ENCODE measurements around the gene EIF4E1B. TPM values are rescaled to one million over a fixed set of nuclear protein-coding genes. Genes with fewer than 3 reads are reported as not detected.

EIF4E1B gene
- total RNA-seq, 4 donors from 2014 or later = not detected

GRCh38 chr5:176638437-176638836 lies 8.0 kb downstream of the EIF4E1B start:
- Histone ChIP-seq H3K9me3 (no peaks in the 10 kb centered on the region), H3K27ac (no peak overlapping the region), H3K4me1 (no peaks in the 10 kb centered on the region), H3K27me3 (peaks cover 26% of the 10 kb centered on the region), H3K36me3 (no peaks in the 10 kb centered on the region), H3K4me3 (no peak overlapping the region)
- TF ChIP-seq EP300 (IDR thresholded peaks at IDR 0.05) (no peak), POLR2A (IDR thresholded peaks at IDR 0.05) (no peak), POLR2AphosphoS5 (IDR thresholded peaks at IDR 0.05) (no peak)
- TF ChIP-seq, protein P1, sequence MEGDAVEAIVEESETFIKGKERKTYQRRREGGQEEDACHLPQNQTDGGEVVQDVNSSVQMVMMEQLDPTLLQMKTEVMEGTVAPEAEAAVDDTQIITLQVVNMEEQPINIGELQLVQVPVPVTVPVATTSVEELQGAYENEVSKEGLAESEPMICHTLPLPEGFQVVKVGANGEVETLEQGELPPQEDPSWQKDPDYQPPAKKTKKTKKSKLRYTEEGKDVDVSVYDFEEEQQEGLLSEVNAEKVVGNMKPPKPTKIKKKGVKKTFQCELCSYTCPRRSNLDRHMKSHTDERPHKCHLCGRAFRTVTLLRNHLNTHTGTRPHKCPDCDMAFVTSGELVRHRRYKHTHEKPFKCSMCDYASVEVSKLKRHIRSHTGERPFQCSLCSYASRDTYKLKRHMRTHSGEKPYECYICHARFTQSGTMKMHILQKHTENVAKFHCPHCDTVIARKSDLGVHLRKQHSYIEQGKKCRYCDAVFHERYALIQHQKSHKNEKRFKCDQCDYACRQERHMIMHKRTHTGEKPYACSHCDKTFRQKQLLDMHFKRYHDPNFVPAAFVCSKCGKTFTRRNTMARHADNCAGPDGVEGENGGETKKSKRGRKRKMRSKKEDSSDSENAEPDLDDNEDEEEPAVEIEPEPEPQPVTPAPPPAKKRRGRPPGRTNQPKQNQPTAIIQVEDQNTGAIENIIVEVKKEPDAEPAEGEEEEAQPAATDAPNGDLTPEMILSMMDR (IDR thresholded peaks at IDR 0.05) = no peak
- whole genome bisulfite sequencing, 2 donors (ENCODE audit: low coverage in 1 of 2) = 96 to 100% methylated on average over 1 to 3 of the region's 3 CpGs
- no peak for ATAC-seq

GRCh38 chr5:176639208-176639607 lies 8.7 kb downstream of the EIF4E1B start:
- no peaks in the 10 kb centered on the region for H3K36me3 ChIP-seq
- 33% methylated on average over 1 of the region's 4 CpGs; no CpG with 5 or more reads in 1 of the 2 donors for WGBS, 2 donors (ENCODE audit: low coverage in 1 of 2)

DNA sequence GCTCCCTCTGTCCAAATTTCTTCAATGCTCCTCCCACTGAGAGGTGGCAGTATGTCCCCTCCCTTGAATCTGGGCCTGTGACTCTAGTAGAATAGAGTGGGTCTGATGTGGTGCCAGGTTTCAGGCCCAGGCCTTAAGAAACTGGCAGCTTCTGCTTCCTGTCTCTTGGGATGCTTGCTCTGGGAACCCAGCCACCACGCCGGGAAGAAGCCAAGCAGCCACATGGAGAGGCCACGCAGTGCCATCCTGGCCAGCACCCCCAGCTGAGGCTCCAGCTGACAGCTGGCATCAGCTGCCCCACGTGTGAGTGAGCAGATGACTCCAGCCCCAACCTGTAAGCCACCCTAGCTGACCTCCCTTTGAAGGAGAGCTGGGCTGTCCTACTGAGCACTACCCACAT lies 9.5 kb downstream of the EIF4E1B start:
- TF ChIP-seq POLR2AphosphoS5 (IDR thresholded peaks at IDR 0.05) (no peak), POLR2A (IDR thresholded peaks at IDR 0.05) (no peak), EP300 (IDR thresholded peaks at IDR 0.05) (no peak)
- TF ChIP-seq, protein P1 (IDR thresholded peaks at IDR 0.05) = no peak
- Histone ChIP-seq H3K36me3 (no peaks in the 10 kb centered on the region), H3K4me3 (no peak overlapping the region), H3K9me3 (no peaks in the 10 kb centered on the region), H3K27ac (no peak overlapping the region), H3K27me3 (peaks cover 13% of the 10 kb centered on the region), H3K4me1 (no peaks in the 10 kb centered on the region)
- WGBS, 2 donors (ENCODE audit: low coverage in 1 of 2) = 64% methylated on average over 3 of the region's 4 CpGs; no CpG with 5 or more reads in 1 of the 2 donors
- no peak for ATAC-seq

More at GRCh38 chr5:176639208-176639607, 8.7 kb downstream of the EIF4E1B start:
- no peaks in the 10 kb centered on the region for H3K9me3 ChIP-seq
- no peak overlapping the region for H3K27ac ChIP-seq
- H3K4me1 ChIP-seq = no peaks in the 10 kb centered on the region
- TF ChIP-seq, protein P1 (IDR thresholded peaks at IDR 0.05) = no peak
- TF ChIP-seq POLR2AphosphoS5 (IDR thresholded peaks at IDR 0.05) (no peak), POLR2A (IDR thresholded peaks at IDR 0.05) (no peak), EP300 (IDR thresholded peaks at IDR 0.05) (no peak)
- no peak overlapping the region for H3K4me3 ChIP-seq
- no peak for ATAC-seq
- peaks cover 19% of the 10 kb centered on the region for H3K27me3 ChIP-seq

- 77 to 83% methylated on average over 2 to 3 of the region's 4 CpGs for WGBS, 2 donors (ENCODE audit: low coverage in 1 of 2)
- TF ChIP-seq POLR2A (IDR thresholded peaks at IDR 0.05) (no peak), EP300 (IDR thresholded peaks at IDR 0.05) (no peak), POLR2AphosphoS5 (IDR thresholded peaks at IDR 0.05) (no peak)
- TF ChIP-seq, protein P1 (IDR thresholded peaks at IDR 0.05) = no peak
- Histone ChIP-seq H3K27ac (no peak overlapping the region), H3K27me3 (peaks cover 8% of the 10 kb centered on the region), H3K36me3 (no peaks in the 10 kb centered on the region), H3K4me3 (no peak overlapping the region), H3K4me1 (no peaks in the 10 kb centered on the region), H3K9me3 (no peaks in the 10 kb centered on the region)
- ATAC-seq = no peak
Measured at GRCh38 chr5:176640616-176641015, 10.1 kb downstream of the EIF4E1B start.

- TF ChIP-seq EP300 (IDR thresholded peaks at IDR 0.05) (no peak), POLR2AphosphoS5 (IDR thresholded peaks at IDR 0.05) (no peak), POLR2A (IDR thresholded peaks at IDR 0.05) (no peak)
- TF ChIP-seq, protein P1 (IDR thresholded peaks at IDR 0.05) = no peak
Measured at GRCh38 chr5:176642675-176643490, 12.4 kb downstream of the EIF4E1B start.

More at GRCh38 chr5:176642675-176643490, 12.4 kb downstream of the EIF4E1B start:
- no peak overlapping the region for H3K27ac ChIP-seq
- 53 to 55% methylated on average over 5 to 6 of the region's 15 CpGs for WGBS, 2 donors (ENCODE audit: low coverage in 1 of 2)
- H3K27me3 ChIP-seq = peaks cover 8% of the 10 kb centered on the region
- H3K36me3 ChIP-seq = no peaks in the 10 kb centered on the region
- no peak for ATAC-seq
- H3K4me3 ChIP-seq = no peak overlapping the region
- H3K9me3 ChIP-seq = no peaks in the 10 kb centered on the region
- H3K4me1 ChIP-seq = peaks cover 0 to 14% (median 1%) of the 10 kb centered on the region in 3 donors
